Measurements from ENCODE around the gene C1orf21. TPM values are rescaled to one million over a fixed set of nuclear protein-coding genes. Genes with fewer than 3 reads are reported as not detected.

The C1orf21 gene
- total RNA-seq, 1 donor, result 17.0 TPM

DNA sequence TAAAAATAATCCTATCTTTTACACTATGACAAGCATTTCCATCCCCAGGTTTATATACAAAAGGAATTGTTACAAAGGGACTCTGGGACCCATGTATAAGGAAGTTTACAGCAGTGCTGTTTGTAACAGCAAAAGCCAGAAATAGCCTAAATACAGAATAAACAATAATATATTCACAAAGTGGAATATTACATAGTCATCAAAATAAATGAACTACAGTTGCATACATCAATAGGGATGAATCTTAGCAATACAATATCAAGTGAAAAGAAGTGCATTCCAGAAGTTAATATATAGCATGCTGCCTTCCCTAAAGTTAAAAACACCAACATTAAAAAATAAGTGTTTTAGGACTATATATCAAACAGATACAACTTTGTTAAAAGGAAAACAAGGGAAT is 290.5 kb downstream of the C1orf21 start:
- TF ChIP-seq, protein P1, sequence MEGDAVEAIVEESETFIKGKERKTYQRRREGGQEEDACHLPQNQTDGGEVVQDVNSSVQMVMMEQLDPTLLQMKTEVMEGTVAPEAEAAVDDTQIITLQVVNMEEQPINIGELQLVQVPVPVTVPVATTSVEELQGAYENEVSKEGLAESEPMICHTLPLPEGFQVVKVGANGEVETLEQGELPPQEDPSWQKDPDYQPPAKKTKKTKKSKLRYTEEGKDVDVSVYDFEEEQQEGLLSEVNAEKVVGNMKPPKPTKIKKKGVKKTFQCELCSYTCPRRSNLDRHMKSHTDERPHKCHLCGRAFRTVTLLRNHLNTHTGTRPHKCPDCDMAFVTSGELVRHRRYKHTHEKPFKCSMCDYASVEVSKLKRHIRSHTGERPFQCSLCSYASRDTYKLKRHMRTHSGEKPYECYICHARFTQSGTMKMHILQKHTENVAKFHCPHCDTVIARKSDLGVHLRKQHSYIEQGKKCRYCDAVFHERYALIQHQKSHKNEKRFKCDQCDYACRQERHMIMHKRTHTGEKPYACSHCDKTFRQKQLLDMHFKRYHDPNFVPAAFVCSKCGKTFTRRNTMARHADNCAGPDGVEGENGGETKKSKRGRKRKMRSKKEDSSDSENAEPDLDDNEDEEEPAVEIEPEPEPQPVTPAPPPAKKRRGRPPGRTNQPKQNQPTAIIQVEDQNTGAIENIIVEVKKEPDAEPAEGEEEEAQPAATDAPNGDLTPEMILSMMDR (IDR thresholded peaks at IDR 0.05; ENCODE audit: extremely low read depth, low read depth, low read length), result no peak
- no peak overlapping the region for H3K4me3 ChIP-seq (ENCODE audit: insufficient read depth, low read length)
- no peaks in the 10 kb centered on the region for H4K20me1 ChIP-seq (ENCODE audit: insufficient read depth, low read length)
- no peak overlapping the region for H3K27ac ChIP-seq (ENCODE audit: low read depth, low read length)
- no peaks in the 10 kb centered on the region for H3K79me2 ChIP-seq (ENCODE audit: insufficient read depth, low read length)
- no peak for DNase-seq (ENCODE audit: insufficient read length, low spot score, missing footprints)
- H3K9me3 ChIP-seq (ENCODE audit: low read depth, low read length), result no peaks in the 10 kb centered on the region
- H3K27me3 ChIP-seq (ENCODE audit: insufficient read depth, low read length), result peaks cover 5% of the 10 kb centered on the region
- no peaks in the 10 kb centered on the region for H3K36me3 ChIP-seq (ENCODE audit: insufficient read depth, low read length)
- H2AFZ ChIP-seq (ENCODE audit: low read length), result no peak overlapping the region
- H3K4me1 ChIP-seq (ENCODE audit: insufficient read depth, low read length), result no peaks in the 10 kb centered on the region
- no peak overlapping the region for H3K4me2 ChIP-seq (ENCODE audit: insufficient read depth, low read length)
